Body of pancreas (tissue), 4 donors: Measurements from ENCODE around the gene SHF.

Experiments
- POLR2A ChIP-seq, 3 donors: fragments of 450-650 bp; IDR thresholded peaks; one replicate each; pipeline ENCODE4 v1.6.1; 2016; ENCODE audit warnings: antibody characterized with exemption in 3 of 3, mild to moderate bottlenecking in 2 of 3
- TF ChIP-seq, protein P1 (sequence below), 7 experiments: fragments of 450-650 bp in 4 of 7; fragments of 200-600 bp in 3 of 7; sonication (generic) in 3 of 7; IDR thresholded peaks; one replicate each; pipeline ENCODE4 v1.5.1; 2016 to 2019; ENCODE audit warnings: antibody characterized with exemption in 7 of 7

DNA sequence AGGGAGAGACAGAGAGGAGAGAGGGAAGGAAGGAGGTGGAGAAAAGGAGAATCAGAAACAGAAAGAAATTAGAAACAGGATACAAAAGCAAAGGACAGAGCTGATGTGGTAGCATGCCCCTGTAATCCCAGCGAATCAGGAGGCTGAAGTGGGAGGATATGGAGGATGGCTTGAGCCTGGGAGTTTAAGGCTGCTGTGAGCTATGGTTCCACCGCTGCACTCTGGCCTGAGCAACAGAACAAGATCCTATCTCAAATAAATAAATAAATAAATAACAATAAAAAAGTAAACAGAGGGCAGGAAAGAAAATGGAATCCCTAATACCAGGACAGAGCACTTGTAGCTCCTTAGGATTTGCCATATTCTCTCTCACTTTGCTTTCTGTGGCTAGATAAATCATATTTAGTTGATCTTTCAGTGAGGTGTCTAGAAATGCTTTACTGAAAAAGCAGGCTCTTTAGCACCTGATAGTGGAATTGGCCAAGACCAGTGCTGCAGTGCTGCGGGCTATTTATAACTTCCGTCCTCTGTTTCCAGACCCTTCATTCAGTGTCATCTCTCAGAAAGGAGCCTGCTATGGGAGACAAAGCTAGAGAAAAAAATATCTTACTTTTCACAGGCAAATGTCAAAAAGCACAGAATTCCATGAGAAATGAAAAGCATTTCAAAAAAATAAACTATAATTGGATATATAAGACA lies 44.2 kb upstream of the SHF start:
- TF ChIP-seq, protein P1, sequence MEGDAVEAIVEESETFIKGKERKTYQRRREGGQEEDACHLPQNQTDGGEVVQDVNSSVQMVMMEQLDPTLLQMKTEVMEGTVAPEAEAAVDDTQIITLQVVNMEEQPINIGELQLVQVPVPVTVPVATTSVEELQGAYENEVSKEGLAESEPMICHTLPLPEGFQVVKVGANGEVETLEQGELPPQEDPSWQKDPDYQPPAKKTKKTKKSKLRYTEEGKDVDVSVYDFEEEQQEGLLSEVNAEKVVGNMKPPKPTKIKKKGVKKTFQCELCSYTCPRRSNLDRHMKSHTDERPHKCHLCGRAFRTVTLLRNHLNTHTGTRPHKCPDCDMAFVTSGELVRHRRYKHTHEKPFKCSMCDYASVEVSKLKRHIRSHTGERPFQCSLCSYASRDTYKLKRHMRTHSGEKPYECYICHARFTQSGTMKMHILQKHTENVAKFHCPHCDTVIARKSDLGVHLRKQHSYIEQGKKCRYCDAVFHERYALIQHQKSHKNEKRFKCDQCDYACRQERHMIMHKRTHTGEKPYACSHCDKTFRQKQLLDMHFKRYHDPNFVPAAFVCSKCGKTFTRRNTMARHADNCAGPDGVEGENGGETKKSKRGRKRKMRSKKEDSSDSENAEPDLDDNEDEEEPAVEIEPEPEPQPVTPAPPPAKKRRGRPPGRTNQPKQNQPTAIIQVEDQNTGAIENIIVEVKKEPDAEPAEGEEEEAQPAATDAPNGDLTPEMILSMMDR (IDR thresholded peaks at IDR 0.05) = no peak
- no peak for TF ChIP-seq POLR2A (IDR thresholded peaks at IDR 0.05)
